Endothelial cell of umbilical vein (primary cell): Measurements from ENCODE around the gene DHRS12. TPM values are rescaled to one million over a fixed set of nuclear protein-coding genes. Genes with fewer than 3 reads are reported as not detected.

Experiments used
- BruUV-seq: library from RNA; stranded (reverse); fragments of 400-500 nt; replicated peaks from 2 replicates; lab custom pipeline; 2021; lab: Mats Ljungman, UMichigan
- CTCF ChIA-PET: fragments of 300-600, 350-600 bp; sonication (Branson Sonifier 250); formaldehyde crosslinking; loops from one replicate; lab custom pipeline; 2021; ENCODE audit warnings: antibody characterized with exemption, inconsistent platforms; lab: Charles Lee
- POLR2A ChIA-PET: fragments of 300-600, 350-600 bp; sonication (Branson Sonifier 250); formaldehyde crosslinking; loops from one replicate; lab custom pipeline; 2021; ENCODE audit warnings: antibody characterized with exemption, inconsistent platforms; lab: Charles Lee
- DNase-seq: peaks from one replicate; pipeline ENCODE4 v3.0.0-alpha.2; 2011; ENCODE audit warnings: low read depth, low spot score
- FAIRE-seq: peaks from 2 replicates; lab custom pipeline; 2011; peaks lifted over from hg19 to GRCh38; lab: Jason Lieb, UNC
- H2AFZ ChIP-seq: 2 replicates; pipeline ENCODE4 v1.6.0; 2012; ENCODE audit warnings: low read depth, low read length, control low read depth, inconsistent platforms
- H3K27ac ChIP-seq: 2 replicates; pipeline ENCODE4 v1.5.1; 2011; ENCODE audit warnings: low read depth, mild to moderate bottlenecking, control low read depth, low read length, moderate library complexity; ENCODE audit not compliant: insufficient read depth
- H3K27me3 ChIP-seq, 2 experiments: 2 replicates each; pipeline versions ENCODE4 v1.6.0 to v1.6.1; 2011; ENCODE audit warnings: low read length in 2 of 2, mixed read lengths in 1 of 2; ENCODE audit not compliant: control insufficient read depth in 2 of 2, insufficient read depth in 2 of 2
- H3K36me3 ChIP-seq, 2 experiments: 2 replicates in 1 of 2; 3 replicates in 1 of 2; pipeline ENCODE4 v1.5.1; 2011; ENCODE audit warnings: low read length in 2 of 2, mild to moderate bottlenecking in 1 of 2, moderate library complexity in 1 of 2; ENCODE audit not compliant: control insufficient read depth in 2 of 2, insufficient read depth in 2 of 2; ENCODE audit errors: extremely low read depth in 1 of 2
- H3K4me1 ChIP-seq: 3 replicates; pipeline ENCODE4 v1.5.1; 2011; ENCODE audit warnings: mild to moderate bottlenecking, low read length; ENCODE audit not compliant: control insufficient read depth, insufficient read depth; ENCODE audit errors: extremely low read depth
- H3K4me2 ChIP-seq: 2 replicates; pipeline ENCODE4 v1.6.1; 2011; ENCODE audit warnings: low read length, control low read depth, mixed read lengths; ENCODE audit not compliant: insufficient read depth
- H3K4me3 ChIP-seq, 3 experiments: fragments of 200-600 bp in 1 of 3; sonication (generic), shearing (Covaris generic) in 1 of 3; replicated peaks in 1 of 3; 2 replicates each; pipeline ENCODE4 v1.5.1; 2011 to 2016; ENCODE audit warnings: control low read depth in 3 of 3, low read length in 3 of 3, mild to moderate bottlenecking in 2 of 3, inconsistent platforms in 1 of 3, low read depth in 1 of 3, moderate library complexity in 1 of 3; ENCODE audit not compliant: insufficient read depth in 1 of 3
- H3K79me2 ChIP-seq: 2 replicates; pipeline ENCODE4 v1.6.0; 2012; ENCODE audit warnings: low read length, inconsistent platforms; ENCODE audit not compliant: control insufficient read depth, insufficient read depth
- H3K9ac ChIP-seq: replicated peaks from 2 replicates; pipeline ENCODE3; 2011; ENCODE audit warnings: low read length, control low read depth; ENCODE audit not compliant: insufficient read depth; ENCODE audit errors: extremely low read depth
- H3K9me1 ChIP-seq: replicated peaks from 3 replicates; pipeline ENCODE4 v1.6.0; 2011; ENCODE audit warnings: mild to moderate bottlenecking, low read length; ENCODE audit not compliant: control insufficient read depth, insufficient read depth; ENCODE audit errors: extremely low read depth
- H3K9me3 ChIP-seq: replicated peaks from 2 replicates; pipeline ENCODE4 v1.5.1; 2012; ENCODE audit warnings: low read length, inconsistent platforms; ENCODE audit not compliant: control insufficient read depth, insufficient read depth
- H4K20me1 ChIP-seq: replicated peaks from 2 replicates; pipeline ENCODE3; 2011; ENCODE audit warnings: mild to moderate bottlenecking, low read length; ENCODE audit not compliant: control insufficient read depth, insufficient read depth; ENCODE audit errors: extremely low read depth
- EZH2 ChIP-seq: IDR thresholded peaks from 2 replicates; pipeline ENCODE4 v1.6.1; 2012; ENCODE audit warnings: borderline replicate concordance, low read depth, mild to moderate bottlenecking, moderate library complexity, low read length, inconsistent platforms; ENCODE audit not compliant: severe bottlenecking
- FOS ChIP-seq: IDR thresholded peaks from 2 replicates; pipeline ENCODE4 v1.6.1; 2011; ENCODE audit warnings: mild to moderate bottlenecking, low read length, moderate library complexity, borderline replicate concordance; ENCODE audit not compliant: insufficient read depth
- GATA2 ChIP-seq: IDR thresholded peaks from 2 replicates; pipeline ENCODE4 v1.7.0; 2011; ENCODE audit warnings: low read depth, mild to moderate bottlenecking, moderate library complexity, mixed read lengths, low read length; ENCODE audit not compliant: insufficient read length, insufficient read depth
- JUN ChIP-seq: IDR thresholded peaks from 2 replicates; pipeline ENCODE4 v1.6.1; 2011; ENCODE audit warnings: borderline replicate concordance, low read depth; ENCODE audit not compliant: insufficient read length, insufficient read depth
- MAX ChIP-seq: IDR thresholded peaks from 2 replicates; pipeline ENCODE4 v1.6.1; 2011; ENCODE audit not compliant: insufficient read depth, insufficient read length
- MYC ChIP-seq: IDR thresholded peaks from one replicate; pipeline ENCODE4 v1.6.1; 2011; ENCODE audit warnings: mild to moderate bottlenecking, low read depth, low read length
- POLR2A ChIP-seq: IDR thresholded peaks from 2 replicates; pipeline ENCODE4 v1.6.1; 2012; ENCODE audit warnings: low read depth, mild to moderate bottlenecking, control low read depth, low read length
- POLR2AphosphoS5 ChIP-seq: IDR thresholded peaks from 2 replicates; pipeline ENCODE4 v1.6.1; 2012; ENCODE audit warnings: low read depth, mild to moderate bottlenecking, control low read depth, low read length, moderate library complexity; ENCODE audit not compliant: insufficient read depth
- dilution Hi-C: fragments of 300-500 bp; cut with MboI; formaldehyde crosslinking; loops from one replicate; pipeline ENCODE4 v1.15.0; 2019; ENCODE audit warnings: low sequenced_read_pairs; ENCODE audit not compliant: extremely low pct_ligation_motif_present
- intact Hi-C: fragments of 100-400 bp; cut with micrococcal nuclease; formaldehyde crosslinking; loops from one replicate; pipeline ENCODE4 v1.10.0; 2022
- polyA plus RNA-seq, 4 experiments: library from polyadenylated mRNA; depleted of rRNA in 3 of 4; stranded (reverse) in 3 of 4; unstranded in 1 of 4; fragments of >200 nt; gene quantifications; 2 replicates each; pipeline versions ENCODE4 v1.2.1 to v1.2.3, GENCODE V29; 2011 to 2012; ENCODE audit warnings: missing spikeins in 1 of 4
- total RNA-seq: library from RNA; stranded (reverse); gene quantifications from 2 replicates; pipeline ENCODE4 v1.2.3, GENCODE V29; 2021
- TF ChIP-seq, protein P1 (sequence below), 2 donors: IDR thresholded peaks; 1 replicate in 1 of 2; 2 replicates in 1 of 2; pipeline ENCODE4 v1.5.1; 2011; ENCODE audit warnings: low read length in 2 of 2, mild to moderate bottlenecking in 2 of 2, moderate library complexity in 2 of 2, control low read depth in 1 of 2, inconsistent platforms in 1 of 2, low read depth in 1 of 2; ENCODE audit not compliant: insufficient read depth in 1 of 2; ENCODE audit errors: extremely low read depth in 1 of 2

The DHRS12 gene
- total and polyA plus RNA-seq, 2 donors (not counting 3 experiments of a cell fraction or from before 2014, with no cell fraction given), result 8.9 to 9.1 TPM

DNA sequence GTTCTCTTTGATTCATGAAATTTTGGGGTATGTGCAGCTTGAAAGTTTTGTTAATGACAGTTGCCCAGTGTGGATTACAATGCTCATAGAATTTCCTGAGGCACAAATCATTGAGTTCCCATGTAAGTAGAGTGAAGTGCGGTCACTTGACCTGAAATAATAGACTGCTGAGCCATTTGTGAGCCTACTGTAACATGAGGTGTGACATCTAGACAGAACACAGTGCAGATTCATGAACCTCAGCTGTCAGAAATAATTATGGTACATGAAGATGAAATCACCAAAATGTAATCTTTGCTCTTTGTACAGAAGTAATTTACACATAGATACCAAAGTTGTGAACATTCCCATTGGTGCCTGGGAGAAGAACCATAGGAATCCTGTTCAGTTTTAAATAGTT is 84.6 kb downstream of the DHRS12 start:
- BruUV-seq, result no TSS peak
- Histone ChIP-seq H3K9me1 (no peaks in the 10 kb centered on the region), H3K79me2 (no peaks in the 10 kb centered on the region), H3K27me3 (no peaks in the 10 kb centered on the region), H3K9me3 (no peaks in the 10 kb centered on the region), H3K4me2 (no peak overlapping the region), H2AFZ (no peak overlapping the region), H3K4me1 (no peaks in the 10 kb centered on the region), H3K27ac (no peak overlapping the region), H3K36me3 (no peaks in the 10 kb centered on the region), H4K20me1 (no peaks in the 10 kb centered on the region), H3K9ac (no peak overlapping the region), H3K4me3 (no peak overlapping the region)
- intact Hi-C loops (no loop called here), dilution Hi-C loops (no loop called here)
- TF ChIP-seq GATA2 (no peak), EZH2 (no peak), POLR2A (no peak), JUN (no peak), MAX (no peak), MYC (no peak), FOS (no peak), POLR2AphosphoS5 (no peak)
- TF ChIP-seq, protein P1, sequence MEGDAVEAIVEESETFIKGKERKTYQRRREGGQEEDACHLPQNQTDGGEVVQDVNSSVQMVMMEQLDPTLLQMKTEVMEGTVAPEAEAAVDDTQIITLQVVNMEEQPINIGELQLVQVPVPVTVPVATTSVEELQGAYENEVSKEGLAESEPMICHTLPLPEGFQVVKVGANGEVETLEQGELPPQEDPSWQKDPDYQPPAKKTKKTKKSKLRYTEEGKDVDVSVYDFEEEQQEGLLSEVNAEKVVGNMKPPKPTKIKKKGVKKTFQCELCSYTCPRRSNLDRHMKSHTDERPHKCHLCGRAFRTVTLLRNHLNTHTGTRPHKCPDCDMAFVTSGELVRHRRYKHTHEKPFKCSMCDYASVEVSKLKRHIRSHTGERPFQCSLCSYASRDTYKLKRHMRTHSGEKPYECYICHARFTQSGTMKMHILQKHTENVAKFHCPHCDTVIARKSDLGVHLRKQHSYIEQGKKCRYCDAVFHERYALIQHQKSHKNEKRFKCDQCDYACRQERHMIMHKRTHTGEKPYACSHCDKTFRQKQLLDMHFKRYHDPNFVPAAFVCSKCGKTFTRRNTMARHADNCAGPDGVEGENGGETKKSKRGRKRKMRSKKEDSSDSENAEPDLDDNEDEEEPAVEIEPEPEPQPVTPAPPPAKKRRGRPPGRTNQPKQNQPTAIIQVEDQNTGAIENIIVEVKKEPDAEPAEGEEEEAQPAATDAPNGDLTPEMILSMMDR (IDR thresholded peaks at IDR 0.05; ENCODE audit: extremely low read depth in 1 of 2, insufficient read depth in 1 of 2, low read depth in 1 of 2, low read length in 2 of 2), result no peak
- DNase-seq (no peak), FAIRE-seq (no peak)
- ChIA-PET CTCF (no interaction called here), POLR2A (no interaction called here)

Other genes starting within 250 kb of the DHRS12 start
- 5.5 TPM in 2 replicates for gene WDFY2, start 219.7 kb downstream of the DHRS12 start, total RNA-seq
- 1.6 and 2.1 TPM in 2 replicates for gene WDFY2, start 219.7 kb downstream of the DHRS12 start, polyA plus RNA-seq
- gene TMEM272, start 41.0 kb upstream of the DHRS12 start, total RNA-seq, result not detected in 2 replicates
- not detected in 2 replicates for gene TMEM272, start 41.0 kb upstream of the DHRS12 start, polyA plus RNA-seq
- gene CCDC70, start 57.8 kb upstream of the DHRS12 start, total RNA-seq, result not detected in 2 replicates
- not detected in 2 replicates for gene CCDC70, start 57.8 kb upstream of the DHRS12 start, polyA plus RNA-seq
- 8.0 TPM in 2 replicates for gene ATP7B, start 207.3 kb upstream of the DHRS12 start, total RNA-seq
- gene ATP7B, start 207.3 kb upstream of the DHRS12 start, polyA plus RNA-seq, result 3.9 and 4.2 TPM in 2 replicates
- gene ALG11, start 208.2 kb upstream of the DHRS12 start, total RNA-seq, result 31.0 and 34.7 TPM in 2 replicates
- gene ALG11, start 208.2 kb upstream of the DHRS12 start, polyA plus RNA-seq, result 4.3 and 6.5 TPM in 2 replicates
- 9.4 and 10.9 TPM in 2 replicates for gene UTP14C, start 220.5 kb upstream of the DHRS12 start, total RNA-seq
- 3.3 and 4.1 TPM in 2 replicates for gene UTP14C, start 220.5 kb upstream of the DHRS12 start, polyA plus RNA-seq